COR-L47 (cell line): ENCODE results near the gene ZNF30.
A peak's percentile ranks its signal among the peaks of the same experiment; 100 is the strongest.
"Not testable (repeated sequence)": the region's sequence is repeated elsewhere in the genome, so short reads cannot be mapped to it uniquely, and the experiment has no call there.

Source experiments
- DNase-seq: peaks from one replicate; lab custom pipeline; 2025; lab: John Stamatoyannopoulos, UW

Gene ZNF30

DNA sequence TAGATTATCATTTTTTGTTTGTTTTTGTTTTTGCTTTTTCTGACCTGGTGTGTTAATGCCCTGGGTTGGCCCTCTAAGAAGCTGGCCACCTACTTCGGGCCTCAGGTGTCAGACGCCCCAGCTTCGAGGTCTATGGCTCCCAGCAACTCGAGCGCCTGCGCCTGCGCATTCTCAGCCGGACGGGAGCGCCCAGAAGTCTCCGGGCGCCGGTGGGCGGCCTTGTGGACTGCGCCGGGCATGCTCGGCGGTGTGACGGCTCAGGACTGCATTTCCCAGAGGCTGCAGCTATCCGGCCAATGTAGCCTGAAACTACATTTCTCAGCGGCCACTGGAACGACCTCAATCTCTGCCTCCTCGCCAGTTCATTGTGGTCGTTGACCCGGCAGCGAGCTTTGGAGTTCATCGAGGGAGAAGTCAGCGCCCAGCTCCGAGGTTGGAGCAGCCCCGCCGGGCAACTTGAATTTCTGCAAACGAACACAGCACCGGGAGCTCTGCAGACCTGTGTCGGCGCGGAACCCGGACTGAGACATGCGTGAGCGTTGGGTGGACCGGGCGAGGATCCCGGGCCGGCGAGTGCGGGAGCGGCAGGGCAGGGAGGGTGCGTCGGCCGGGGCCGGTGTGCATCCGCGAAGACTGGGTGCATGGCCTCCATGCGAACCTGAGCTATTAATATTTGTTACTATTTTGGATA is at the start of gene ZNF30:
ZNF30 (plus strand) TSS at position 219 of the 691 bp plus-strand sequence. CDS start 3,045 bp downstream, outside the sequence.
- peak; percentile 15 for DNase-seq

GRCh38 chr19:34879563-34879962 is 47.1 kb upstream of the ZNF30 start:
- no peak for DNase-seq

GRCh38 chr19:34880034-34880433 is 46.7 kb upstream of the ZNF30 start:
- no peak for DNase-seq

DNA sequence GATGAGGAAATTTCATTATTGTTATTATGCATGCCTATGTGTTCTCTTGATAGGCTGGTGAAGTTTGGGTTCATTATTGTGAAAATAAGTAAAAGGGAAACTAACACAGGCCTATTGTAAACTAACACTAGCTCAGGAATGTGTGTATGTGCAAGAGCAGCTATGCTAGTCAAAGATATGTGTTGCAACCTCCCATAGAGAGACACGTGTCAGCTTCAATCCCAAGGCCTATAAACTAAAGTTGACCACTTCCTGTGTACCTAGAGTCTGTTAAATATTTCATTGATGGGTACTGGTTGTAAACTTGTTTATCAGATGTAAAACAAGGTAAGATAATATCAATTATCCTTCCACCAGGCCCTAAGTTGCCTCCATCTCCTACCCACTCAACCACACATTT is 44.7 kb upstream of the ZNF30 start:
- DNase-seq = no peak

- no peak for DNase-seq
Observed at GRCh38 chr19:34888091-34888490, 38.6 kb upstream of the ZNF30 start.

GRCh38 chr19:34900245-34900644 is 26.5 kb upstream of the ZNF30 start:
- no peak for DNase-seq

DNA sequence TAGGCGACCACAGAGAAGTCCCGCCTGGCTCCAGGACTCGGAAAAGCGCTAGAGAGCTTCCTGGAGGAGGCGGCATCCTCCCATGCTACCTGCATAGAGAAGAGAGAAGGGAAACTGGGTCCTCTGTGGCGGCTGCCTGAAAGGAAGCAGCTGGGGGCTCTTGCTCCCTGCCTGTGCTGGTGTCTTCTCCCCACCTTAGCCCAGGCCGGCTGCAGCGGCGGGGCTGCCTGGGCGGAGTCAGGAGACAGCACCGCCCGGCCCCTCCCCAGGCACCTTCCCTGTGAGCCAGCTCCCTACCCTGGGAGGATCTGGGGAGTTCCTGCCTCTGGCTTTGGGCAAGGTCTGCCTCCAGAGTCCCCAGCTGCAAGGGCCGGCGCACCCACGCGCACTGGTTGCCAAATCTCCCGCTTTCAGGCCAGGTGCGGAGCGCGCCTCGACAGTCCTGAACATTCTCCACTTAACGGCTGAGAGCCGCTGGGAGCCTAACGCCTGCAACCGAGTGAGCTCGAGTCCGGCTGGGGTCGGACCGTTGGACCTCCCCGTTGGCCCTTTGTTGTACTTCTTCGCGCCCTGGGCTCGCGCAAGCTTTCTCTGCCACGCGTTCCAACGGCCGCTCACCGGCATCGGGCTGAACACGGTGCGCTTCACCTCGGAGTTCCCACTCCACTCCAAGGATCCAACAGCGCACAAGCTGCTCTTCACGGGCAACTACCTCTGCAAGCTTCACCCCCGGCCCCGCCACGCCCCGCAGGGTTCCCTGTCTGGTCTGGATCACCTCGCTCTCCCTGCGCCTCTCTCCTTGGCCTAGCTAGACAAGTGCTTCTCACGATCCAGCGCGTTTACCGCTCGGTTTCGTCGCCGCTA is 21.8 kb upstream of the ZNF30 start:
- no peak for DNase-seq

- no peak for DNase-seq
Observed at GRCh38 chr19:34910770-34911169, 15.9 kb upstream of the ZNF30 start.

GRCh38 chr19:34917144-34917543 is 9.6 kb upstream of the ZNF30 start:
- not testable (repeated sequence) for DNase-seq

GRCh38 chr19:34918190-34918589 is 8.5 kb upstream of the ZNF30 start:
- no peak for DNase-seq

DNA sequence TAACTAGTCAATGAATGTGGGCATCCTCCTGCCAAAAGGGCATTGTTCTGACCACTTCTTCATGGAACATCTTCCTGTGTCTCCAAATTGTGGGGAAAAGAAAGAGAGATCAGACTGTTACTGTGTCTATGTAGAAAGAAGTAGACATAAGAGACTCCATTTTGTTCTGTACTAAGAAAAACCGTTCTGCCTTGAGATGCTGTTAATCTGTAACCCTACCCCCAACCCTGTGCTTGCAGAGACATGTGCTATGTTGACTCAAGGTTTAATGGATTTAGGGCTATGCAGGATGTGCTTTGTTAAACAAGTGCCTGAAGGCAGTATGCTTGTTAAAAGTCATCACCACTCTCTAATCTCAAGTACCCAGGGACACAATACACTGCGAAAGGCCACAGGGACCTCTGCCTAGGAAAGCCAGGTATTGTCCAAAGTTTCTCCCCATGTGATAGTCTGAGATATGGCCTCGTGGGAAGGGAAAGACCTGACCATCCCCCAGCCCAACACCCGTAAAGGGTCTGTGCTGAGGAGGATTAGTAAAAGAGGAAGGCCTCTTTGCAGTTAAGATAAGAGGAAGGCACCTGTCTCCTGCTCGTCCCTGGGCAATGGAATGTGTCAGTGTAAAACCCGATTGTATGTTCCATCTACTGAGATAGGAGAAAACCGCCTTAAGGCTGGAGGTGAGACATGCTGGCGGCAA is 6.5 kb upstream of the ZNF30 start:
- not testable (repeated sequence) for DNase-seq

- DNase-seq = no peak
Observed at GRCh38 chr19:34925278-34925855, 1.3 kb upstream of the ZNF30 start.

DNA sequence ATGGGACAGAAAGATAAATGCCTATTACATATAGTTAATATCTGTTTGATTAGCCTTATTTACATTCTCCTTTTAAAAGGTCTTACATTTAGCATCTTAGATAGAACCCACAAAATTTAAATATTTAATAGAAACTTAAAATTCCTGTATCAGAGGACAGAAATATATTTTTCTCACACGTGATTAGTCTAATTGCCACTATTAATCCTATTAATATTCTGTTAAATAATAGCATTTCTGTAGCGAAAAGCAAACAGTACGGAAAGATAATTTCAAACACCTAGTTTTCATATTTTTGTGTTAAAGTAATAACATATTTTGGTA is 380 bp upstream of the ZNF30 start:
- DNase-seq = no peak

- no peak for DNase-seq
Observed at GRCh38 chr19:34932494-34932893, 5.8 kb downstream of the ZNF30 start.

GRCh38 chr19:34936184-34936583 is 9.5 kb downstream of the ZNF30 start:
- no peak for DNase-seq

DNA sequence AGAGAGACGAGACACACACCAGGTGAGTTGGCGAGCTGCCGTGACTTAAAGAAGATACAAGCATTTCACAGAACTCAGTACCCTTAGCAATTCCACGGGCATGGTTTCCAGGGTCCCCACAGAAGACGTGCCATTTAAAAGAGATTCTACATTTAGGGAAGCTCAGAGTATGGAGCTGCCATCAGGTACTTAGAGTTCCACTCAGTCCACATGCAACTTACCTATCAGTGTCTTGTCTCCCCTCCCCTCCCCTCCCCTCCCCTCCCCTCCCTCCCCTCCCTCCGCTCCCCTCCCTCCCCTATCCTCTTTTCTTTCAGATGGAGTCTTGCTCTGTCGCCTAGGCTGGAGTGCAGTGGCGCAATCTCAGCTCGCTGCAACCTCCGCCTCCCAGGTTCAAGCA is 12.2 kb downstream of the ZNF30 start:
- DNase-seq = no peak

GRCh38 chr19:34943861-34944573 is 17.3 kb downstream of the ZNF30 start:
- no peak for DNase-seq

DNA sequence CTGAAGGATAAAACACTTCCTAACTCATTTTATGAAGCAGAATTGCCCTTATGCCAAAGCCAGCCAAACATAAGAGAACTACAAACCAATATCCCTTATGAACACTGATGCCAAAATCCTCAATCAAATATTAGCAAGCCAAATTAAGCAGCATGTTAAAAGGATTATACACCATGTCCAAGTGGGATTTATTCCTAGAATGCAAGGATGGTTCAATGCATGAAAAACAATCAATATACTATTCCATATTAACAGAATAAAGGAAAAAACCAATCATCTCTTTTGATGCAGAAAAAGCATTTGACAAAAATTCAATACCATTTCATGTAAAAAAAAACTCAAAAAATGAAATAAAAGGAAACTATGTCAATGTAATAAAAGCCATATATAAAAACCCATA is 26.4 kb downstream of the ZNF30 start:
- DNase-seq = no peak

- no peak for DNase-seq
Observed at GRCh38 chr19:34957830-34958751, 31.4 kb downstream of the ZNF30 start.

DNA sequence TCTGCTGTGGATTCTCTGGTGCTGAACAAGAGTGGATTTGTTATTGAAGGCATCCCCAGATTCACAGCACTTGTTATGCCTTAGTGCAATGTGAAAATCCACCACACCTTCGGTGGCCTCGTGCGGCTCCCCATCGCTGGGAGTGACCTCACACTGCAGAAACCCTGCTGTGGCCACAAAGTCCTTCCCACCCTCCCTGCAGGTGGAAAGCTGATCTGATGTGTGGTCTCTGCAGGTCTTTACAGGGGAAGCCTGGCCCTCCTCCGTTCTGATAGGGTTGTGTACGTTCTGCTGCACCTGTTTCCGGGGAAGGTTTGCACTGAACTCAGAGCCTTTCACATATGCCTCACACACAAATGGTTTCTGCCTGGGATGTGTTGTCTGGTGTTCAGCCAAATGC is 32.3 kb downstream of the ZNF30 start:
- DNase-seq = no peak
